ENCODE measurements around the gene XCR1.

The XCR1 gene

GRCh38 chr3:45986303-45986982, 40.8 kb downstream of the XCR1 start:
- no peak for TF ChIP-seq ZNF274 (IDR thresholded peaks at IDR 0.05; ENCODE audit: low read depth, low read length)

GRCh38 chr3:45985532-45986302, 41.6 kb downstream of the XCR1 start:
- no peak for TF ChIP-seq ZNF274 (IDR thresholded peaks at IDR 0.05; ENCODE audit: low read depth, low read length)
- no peak overlapping the region for H3K4me3 ChIP-seq (ENCODE audit: low read length)

More at GRCh38 chr3:45986303-45986982, 40.8 kb downstream of the XCR1 start:
- H3K4me3 ChIP-seq (ENCODE audit: low read length): no peak overlapping the region

GRCh38 chr3:45984331-45985312, 42.7 kb downstream of the XCR1 start:
- TF ChIP-seq ZNF274 (IDR thresholded peaks at IDR 0.05; ENCODE audit: low read depth, low read length): no peak
- H3K4me3 ChIP-seq (ENCODE audit: low read length): no peak overlapping the region

- no peak for TF ChIP-seq ZNF274 (IDR thresholded peaks at IDR 0.05; ENCODE audit: low read depth, low read length)
- H3K4me3 ChIP-seq (ENCODE audit: low read length): no peak overlapping the region
Observed at GRCh38 chr3:45983770-45984169, 43.5 kb downstream of the XCR1 start.

GRCh38 chr3:45981346-45982074, 45.8 kb downstream of the XCR1 start:
- H3K4me3 ChIP-seq (ENCODE audit: low read length): no peak overlapping the region
- no peak for TF ChIP-seq ZNF274 (IDR thresholded peaks at IDR 0.05; ENCODE audit: low read depth, low read length)

- H3K4me3 ChIP-seq (ENCODE audit: low read length): no peak overlapping the region
Observed at GRCh38 chr3:45980819-45981218, 46.5 kb downstream of the XCR1 start.

GRCh38 chr3:45980229-45980813, 47.0 kb downstream of the XCR1 start:
- TF ChIP-seq ZNF274 (IDR thresholded peaks at IDR 0.05; ENCODE audit: low read depth, low read length): no peak
- no peak overlapping the region for H3K4me3 ChIP-seq (ENCODE audit: low read length)

More at GRCh38 chr3:45980819-45981218, 46.5 kb downstream of the XCR1 start:
- no peak for TF ChIP-seq ZNF274 (IDR thresholded peaks at IDR 0.05; ENCODE audit: low read depth, low read length)

- TF ChIP-seq ZNF274 (IDR thresholded peaks at IDR 0.05; ENCODE audit: low read depth, low read length): no peak
- no peak overlapping the region for H3K4me3 ChIP-seq (ENCODE audit: low read length)
Observed at GRCh38 chr3:45979378-45979777, 47.9 kb downstream of the XCR1 start.

- TF ChIP-seq ZNF274 (IDR thresholded peaks at IDR 0.05; ENCODE audit: low read depth, low read length): no peak
- H3K4me3 ChIP-seq (ENCODE audit: low read length): no peak overlapping the region
Observed at GRCh38 chr3:45978006-45978761, 49.1 kb downstream of the XCR1 start.

GRCh38 chr3:45976191-45977091, 50.8 kb downstream of the XCR1 start:
- no peak overlapping the region for H3K4me3 ChIP-seq (ENCODE audit: low read length)
- TF ChIP-seq ZNF274 (IDR thresholded peaks at IDR 0.05; ENCODE audit: low read depth, low read length): no peak

GRCh38 chr3:45975686-45976085, 51.6 kb downstream of the XCR1 start:
- no peak for TF ChIP-seq ZNF274 (IDR thresholded peaks at IDR 0.05; ENCODE audit: low read depth, low read length)
- H3K4me3 ChIP-seq (ENCODE audit: low read length): no peak overlapping the region

GRCh38 chr3:45974686-45975085, 52.6 kb downstream of the XCR1 start:
- no peak overlapping the region for H3K4me3 ChIP-seq (ENCODE audit: low read length)
- TF ChIP-seq ZNF274 (IDR thresholded peaks at IDR 0.05; ENCODE audit: low read depth, low read length): no peak

Data from GM08714 (cell line).